Smooth muscle cell of trachea (primary cell): Measurements from ENCODE around the gene DTX3. TPM values are rescaled to one million over a fixed set of nuclear protein-coding genes. Genes with fewer than 3 reads are reported as not detected.

Experiments
- total RNA-seq: library from RNA; depleted of rRNA; stranded (reverse); fragments of >200 nt; gene quantifications from 2 replicates; pipeline ENCODE4 v1.2.1, GENCODE V29; 2014

Gene DTX3
- 16.9 and 25.0 TPM in 2 replicates for total RNA-seq

GRCh38 chr12:57604454-57604991 is at the start of gene DTX3:
TSS of gene DTX3 (plus strand) at chr12:57604824. CDS start at chr12:57606518, 1,694 bp downstream.

GRCh38 chr12:57590864-57591781 is 13.5 kb upstream of the DTX3 start, which contains the start of gene PIP4K2C:
TSS of gene PIP4K2C (plus strand) at chr12:57591192. CDS start at chr12:57591290, 98 bp downstream.

GRCh38 chr12:57611108-57611826 is 6.6 kb downstream of the DTX3 start, which contains the start of gene ARHGEF25:
TSS of gene ARHGEF25 (plus strand) at chr12:57611435. CDS start at chr12:57611895, 460 bp downstream.

GRCh38 chr12:57632958-57633840 is 28.6 kb downstream of the DTX3 start, which contains the start of gene B4GALNT1:
TSS of gene B4GALNT1 (minus strand) at chr12:57633201. CDS start at chr12:57632132, 1,069 bp downstream.

Other genes starting within 250 kb of the DTX3 start
- 15.7 and 23.7 TPM in 2 replicates for gene R3HDM2, start 173.8 kb upstream of the DTX3 start, total RNA-seq
- gene INHBC, start 170.0 kb upstream of the DTX3 start, total RNA-seq, result not detected in 2 replicates
- gene INHBE, start 149.5 kb upstream of the DTX3 start, total RNA-seq, result 2.6 and 3.8 TPM in 2 replicates
- gene GLI1, start 145.0 kb upstream of the DTX3 start, total RNA-seq, result 1.2 and 1.6 TPM in 2 replicates
- not detected in 2 replicates for gene ARHGAP9, start 125.0 kb upstream of the DTX3 start, total RNA-seq
- 113 and 126 TPM in 2 replicates for gene MARS1, start 116.8 kb upstream of the DTX3 start, total RNA-seq
- gene DDIT3, start 84.3 kb upstream of the DTX3 start, total RNA-seq, result 57.2 and 89.6 TPM in 2 replicates
- 7.4 and 10.6 TPM in 2 replicates for gene MBD6, start 82.0 kb upstream of the DTX3 start, total RNA-seq
- 139 and 156 TPM in 2 replicates for gene DCTN2, start 57.6 kb upstream of the DTX3 start, total RNA-seq
- 0.44 and 0.66 TPM in 2 replicates for gene KIF5A, start 54.8 kb upstream of the DTX3 start, total RNA-seq
- gene PIP4K2C, start 13.6 kb upstream of the DTX3 start, total RNA-seq, result 17.0 and 20.2 TPM in 2 replicates
- 24.4 and 51.1 TPM in 2 replicates for gene ARHGEF25, start 6.6 kb downstream of the DTX3 start, total RNA-seq
- 0.58 and 1.3 TPM in 2 replicates for gene B4GALNT1, start 28.4 kb downstream of the DTX3 start, total RNA-seq
- 283 and 289 TPM in 2 replicates for gene OS9, start 89.3 kb downstream of the DTX3 start, total RNA-seq
- 0.15 and 0.50 TPM in 2 replicates for gene AGAP2, start 133.9 kb downstream of the DTX3 start, total RNA-seq
- gene TSPAN31, start 140.2 kb downstream of the DTX3 start, total RNA-seq, result 66.8 and 85.3 TPM in 2 replicates
- 281 and 285 TPM in 2 replicates for gene CDK4, start 147.5 kb downstream of the DTX3 start, total RNA-seq
- gene MARCHF9, start 150.3 kb downstream of the DTX3 start, total RNA-seq, result 2.9 and 5.1 TPM in 2 replicates
- gene CYP27B1, start 162.3 kb downstream of the DTX3 start, total RNA-seq, result 0.15 and 0.33 TPM in 2 replicates
- 3.6 and 6.3 TPM in 2 replicates for gene METTL1, start 167.3 kb downstream of the DTX3 start, total RNA-seq
- 9.3 and 10.3 TPM in 2 replicates for gene EEF1AKMT3, start 167.8 kb downstream of the DTX3 start, total RNA-seq
- gene TSFM, start 178.0 kb downstream of the DTX3 start, total RNA-seq, result 17.2 and 20.5 TPM in 2 replicates
- gene AVIL, start 213.9 kb downstream of the DTX3 start, total RNA-seq, result 5.1 and 5.5 TPM in 2 replicates
- gene CTDSP2, start 241.9 kb downstream of the DTX3 start, total RNA-seq, result 94.2 and 111 TPM in 2 replicates